Left colon (tissue), 2 donors: ENCODE data around the gene LYRM4. TPM values are rescaled to one million over a fixed set of nuclear protein-coding genes. Genes with fewer than 3 reads are reported as not detected.
"Not testable (repeated sequence)": the region's sequence is repeated elsewhere in the genome, so short reads cannot be mapped to it uniquely, and the experiment has no call there.

Experiments
- ATAC-seq: fragments of 200-7000 bp; cut with Tn5 transposase; one replicate; pipeline ENCODE4 v1.9.1; 2020; ENCODE audit warnings: mild to moderate bottlenecking, moderate library complexity
- DNase-seq, 2 donors: peaks; one replicate each; pipeline ENCODE4 v3.0.0-alpha.2; 2020
- intact Hi-C, 2 donors: fragments of 100-400 bp; cut with DNase I in 1 of 2; cut with micrococcal nuclease in 1 of 2; formaldehyde crosslinking; loops; one replicate each; pipeline versions ENCODE4 v1.11.2 to v1.14.0; 2022; cut with DNase I, micrococcal nuclease
- total RNA-seq, 2 donors: library from RNA; stranded (reverse); fragmentation: NEBNext Ultra II Directional; extraction: Animal tissue kit (Norgen Biotek cat#: 25700); gene quantifications; one replicate each; pipeline ENCODE4 v1.2.1, GENCODE V29; 2021
- donor health status: DM: no; HTN: no; CAD: no.
- donor health status: DM: yes; HTN: yes; CAD: no.

Gene LYRM4
- total RNA-seq, 2 donors from 2014 or later: 12.1 to 12.5 TPM

DNA sequence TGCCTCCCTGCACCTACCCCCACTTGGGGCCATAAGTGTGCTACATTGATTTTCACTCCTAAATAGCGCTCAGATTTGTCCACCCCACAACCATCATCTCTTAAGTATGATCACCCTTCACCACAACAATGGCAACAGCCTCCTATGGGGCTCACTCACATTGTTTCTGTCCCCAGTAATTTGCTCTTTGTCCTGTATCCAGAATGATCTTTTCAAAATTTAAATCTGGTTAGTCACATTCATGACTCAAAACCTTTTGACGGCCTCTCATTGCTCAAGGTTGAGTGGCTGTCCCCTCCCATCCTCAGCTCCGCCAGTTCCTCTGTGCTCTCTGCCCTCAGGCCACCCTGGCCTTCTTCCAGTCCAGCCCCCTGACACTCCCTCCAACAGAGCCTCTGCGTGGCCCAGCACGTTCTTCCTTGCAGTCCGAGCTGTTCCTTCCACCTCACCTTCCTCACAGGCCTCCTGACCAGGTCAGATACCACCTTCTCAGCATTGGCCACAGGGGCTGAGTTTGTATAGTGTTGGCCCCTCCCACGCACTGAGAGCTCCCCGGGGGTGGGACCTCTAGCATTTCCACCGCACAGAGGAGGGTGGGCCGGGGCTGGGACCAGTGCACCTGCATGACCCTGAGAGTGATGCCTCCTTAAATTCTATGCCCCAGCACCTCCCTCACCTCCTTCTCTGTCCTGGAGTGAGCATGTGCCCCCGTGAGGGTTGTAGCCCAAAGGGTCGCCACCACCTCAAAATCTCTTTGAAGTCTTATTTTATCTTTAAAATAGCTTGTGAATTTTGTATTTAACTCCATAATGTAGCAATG is 178.1 kb downstream of the LYRM4 start:
- ATAC-seq (no peak), DNase-seq (no peak)
- intact Hi-C loops: no loop called here

- DNase-seq: no peak
- no peak for ATAC-seq
- intact Hi-C loops: no loop called here
These were observed 178.8 kb downstream of the LYRM4 start for GRCh38 chr6:5081955-5082354.

GRCh38 chr6:5081182-5081581 is 179.6 kb downstream of the LYRM4 start:
- intact Hi-C loops: no loop called here
- no peak for DNase-seq
- no peak for ATAC-seq

- DNase-seq: no peak
- intact Hi-C loops: no loop called here
- no peak for ATAC-seq
These were observed 180.2 kb downstream of the LYRM4 start for GRCh38 chr6:5080574-5080973.

DNA sequence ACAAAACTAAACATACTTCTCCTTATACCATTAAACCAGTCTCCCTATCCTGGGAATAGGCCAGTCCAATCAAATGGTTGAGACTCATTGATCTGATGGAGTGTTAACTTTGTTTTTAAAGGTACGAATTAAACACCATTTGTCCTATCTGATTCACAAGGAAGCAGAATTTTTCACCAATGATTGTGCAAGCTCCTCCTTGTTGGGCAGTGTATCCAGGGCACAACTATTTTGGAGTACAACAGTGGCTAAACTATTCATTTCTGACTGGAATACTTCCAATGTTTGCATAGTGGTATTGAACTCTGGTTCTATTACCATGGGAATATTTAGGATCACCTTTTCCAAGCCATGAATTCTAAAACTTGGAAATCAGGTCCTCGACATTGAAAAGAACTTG is 181.1 kb downstream of the LYRM4 start:
- no peak for ATAC-seq
- intact Hi-C loops: no loop called here
- no peak for DNase-seq

DNA sequence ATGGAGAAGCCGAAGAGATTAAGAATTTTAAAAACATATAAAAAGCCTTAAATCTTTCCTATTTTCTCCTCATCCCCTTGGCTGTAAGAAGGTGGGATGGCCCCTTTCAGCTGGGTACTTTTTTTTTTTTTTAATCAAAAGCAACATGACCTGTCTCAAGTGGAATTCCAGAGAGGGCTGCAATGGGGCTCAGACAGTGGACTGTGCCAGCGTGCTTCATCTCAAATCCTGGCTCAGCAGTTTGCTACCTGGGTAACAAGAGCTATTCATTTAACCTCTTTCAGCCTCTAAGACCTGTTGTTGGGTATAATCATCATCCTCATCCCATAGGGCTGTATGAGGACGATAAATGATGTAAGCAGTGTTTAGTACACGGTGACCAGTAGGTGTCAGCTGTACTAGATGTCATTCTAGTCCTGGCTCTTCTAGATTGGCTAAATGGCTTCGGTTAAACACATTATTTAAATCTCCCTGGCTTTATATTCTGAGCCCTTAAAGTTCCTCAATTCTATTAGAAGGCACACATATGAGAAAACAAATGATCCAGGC is 182.6 kb downstream of the LYRM4 start:
- intact Hi-C loops: no loop called here
- ATAC-seq (peak; percentile 76), DNase-seq (no peak)

DNA sequence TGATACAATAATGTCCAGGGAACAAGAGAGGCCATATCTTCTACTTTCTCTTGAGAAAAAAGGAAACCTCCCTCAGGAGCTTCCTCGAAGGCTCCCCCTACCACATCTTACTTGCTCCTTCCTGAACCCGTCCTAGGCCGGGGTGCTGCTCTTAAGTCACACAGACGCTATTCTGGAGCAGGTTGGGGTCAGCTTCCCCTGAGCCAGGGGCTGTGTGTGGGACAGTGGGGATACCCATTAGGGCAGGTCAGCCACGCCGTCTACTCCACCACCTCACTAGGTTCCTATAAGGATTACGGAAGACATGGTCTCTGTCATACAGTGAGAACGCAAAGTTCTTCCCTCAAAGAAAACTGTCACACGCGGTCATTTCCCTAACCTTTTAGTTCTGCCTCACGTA is 183.8 kb downstream of the LYRM4 start:
- intact Hi-C loops: no loop called here
- no peak for ATAC-seq
- DNase-seq: no peak

DNA sequence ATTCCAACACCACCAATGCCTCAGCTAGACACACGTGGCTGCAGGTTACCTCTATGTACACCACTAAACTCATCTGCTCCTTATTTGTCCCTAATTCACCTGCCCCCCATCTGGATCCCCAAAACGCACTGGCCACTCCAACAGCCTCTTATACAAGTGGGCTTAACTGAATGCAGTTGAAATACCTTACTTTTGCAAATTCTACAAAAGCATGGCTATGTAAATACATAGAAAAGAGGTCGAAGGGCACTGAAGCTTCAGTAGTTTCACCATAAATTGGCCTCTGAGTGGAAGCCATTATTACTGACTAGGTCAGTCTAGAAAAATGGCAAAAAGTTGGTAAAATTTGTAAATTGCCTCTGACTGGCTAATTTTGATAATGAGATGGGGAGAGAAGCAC is 186.8 kb downstream of the LYRM4 start:
- intact Hi-C loops: no loop called here
- DNase-seq (no peak), ATAC-seq (no peak)

DNA sequence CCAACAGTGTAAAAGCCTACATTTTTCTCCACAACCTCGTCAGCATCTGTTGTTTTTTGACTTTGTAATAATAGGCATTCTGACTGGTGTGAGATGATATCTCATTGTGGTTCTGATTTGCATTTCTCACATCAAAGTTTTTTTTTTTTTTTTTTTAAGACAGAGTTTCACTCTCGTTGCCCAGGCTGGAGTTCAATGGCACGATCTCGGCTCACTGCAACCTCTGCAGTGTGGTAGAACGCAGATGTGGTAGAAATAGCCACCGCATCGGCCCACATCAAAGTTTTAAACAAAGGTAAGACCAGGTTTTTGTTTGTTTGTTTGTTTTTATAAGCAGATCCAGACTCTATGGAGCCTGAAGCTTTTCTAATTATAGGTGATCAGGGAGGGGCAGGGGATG is 188.3 kb downstream of the LYRM4 start:
- ATAC-seq (no peak), DNase-seq (no peak)
- intact Hi-C loops: no loop called here

- intact Hi-C loops: no loop called here
- DNase-seq (no peak), ATAC-seq (peak; percentile 67)
These were observed 189.5 kb downstream of the LYRM4 start for GRCh38 chr6:5071216-5071615.

DNA sequence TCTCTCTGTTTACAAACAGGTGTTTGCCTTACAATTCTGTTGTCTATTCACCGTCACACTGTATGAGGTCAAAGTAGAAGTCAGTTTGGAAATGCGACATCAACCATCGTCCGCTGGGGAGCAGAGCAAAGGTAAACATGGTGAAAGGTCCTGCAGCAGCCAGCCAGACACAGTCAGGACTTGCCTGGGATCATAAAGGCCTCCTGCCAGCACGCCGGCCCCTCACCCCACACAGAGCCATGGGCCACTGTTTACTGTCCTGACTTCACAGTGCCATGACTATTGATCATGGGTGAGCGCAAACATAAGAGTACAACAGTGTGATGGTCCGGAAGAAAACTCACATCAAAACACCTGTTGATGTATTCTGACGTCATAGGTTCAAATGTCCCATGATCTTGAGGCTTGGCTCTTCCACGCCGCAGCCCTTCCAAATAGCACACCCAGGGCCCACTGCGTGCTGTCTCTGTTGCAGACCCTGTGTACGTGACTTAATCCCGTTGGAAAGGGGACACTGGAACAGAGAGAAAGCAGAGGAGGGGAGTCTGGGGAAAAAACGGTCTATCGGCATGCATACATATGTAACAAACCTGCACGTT is 192.5 kb downstream of the LYRM4 start:
- DNase-seq: no peak
- peak; percentile 44 for ATAC-seq
- intact Hi-C loops: no loop called here

DNA sequence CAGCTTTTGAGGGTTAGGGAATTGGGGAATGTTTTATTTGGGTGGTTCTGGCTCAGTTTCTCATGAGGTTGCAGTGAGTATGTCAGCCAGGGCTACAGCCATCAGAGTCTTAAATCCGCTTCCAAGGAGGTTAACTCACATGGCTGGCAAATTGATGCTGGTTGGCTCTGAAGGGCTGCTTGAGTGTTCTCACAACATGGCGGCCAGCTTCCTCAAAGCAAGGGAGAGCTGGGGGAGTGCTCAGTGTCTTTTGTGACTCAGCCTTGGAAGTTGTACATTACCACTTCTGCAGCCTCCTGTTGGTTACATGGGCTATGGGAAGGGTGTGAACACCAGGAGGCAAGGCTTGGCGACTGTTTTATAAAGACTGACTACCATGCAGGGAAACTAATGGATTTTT is 193.4 kb downstream of the LYRM4 start:
- DNase-seq (no peak), ATAC-seq (no peak)
- intact Hi-C loops: no loop called here

DNA sequence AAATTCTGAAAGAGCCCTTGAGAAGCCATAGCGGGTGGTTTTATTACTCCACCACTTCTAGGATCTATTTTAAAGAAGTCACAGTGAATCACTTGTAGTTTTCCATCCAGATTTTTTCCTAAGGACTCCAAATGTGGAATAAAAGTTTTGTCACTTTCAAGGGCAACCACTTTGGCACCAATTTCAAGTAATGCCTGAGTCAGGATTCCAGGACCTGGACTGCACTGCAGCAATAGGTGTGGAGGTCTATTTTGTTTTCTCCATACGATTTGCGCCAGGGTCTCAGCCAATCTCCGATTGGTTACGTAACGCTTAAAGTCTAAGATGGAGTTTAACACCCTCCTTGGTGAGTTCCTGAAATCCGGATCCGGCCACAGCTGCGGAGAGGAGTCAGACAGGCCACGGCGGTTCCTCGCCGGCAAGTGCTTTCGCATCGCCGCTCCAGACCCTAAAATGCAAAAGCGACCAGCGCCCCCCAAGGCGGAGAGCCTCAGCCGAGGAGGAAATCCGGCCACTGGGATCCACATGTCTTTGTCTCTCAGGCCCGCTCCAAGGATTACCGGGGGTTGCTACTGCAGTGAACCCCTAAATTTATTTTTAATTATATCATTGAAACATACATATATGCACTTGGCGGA is 194.2 kb downstream of the LYRM4 start:
- intact Hi-C loops: no loop called here
- DNase-seq: no peak
- ATAC-seq: no peak

- DNase-seq (no peak), ATAC-seq (no peak)
- intact Hi-C loops: no loop called here
These were observed 197.1 kb downstream of the LYRM4 start for GRCh38 chr6:5063617-5064016.

DNA sequence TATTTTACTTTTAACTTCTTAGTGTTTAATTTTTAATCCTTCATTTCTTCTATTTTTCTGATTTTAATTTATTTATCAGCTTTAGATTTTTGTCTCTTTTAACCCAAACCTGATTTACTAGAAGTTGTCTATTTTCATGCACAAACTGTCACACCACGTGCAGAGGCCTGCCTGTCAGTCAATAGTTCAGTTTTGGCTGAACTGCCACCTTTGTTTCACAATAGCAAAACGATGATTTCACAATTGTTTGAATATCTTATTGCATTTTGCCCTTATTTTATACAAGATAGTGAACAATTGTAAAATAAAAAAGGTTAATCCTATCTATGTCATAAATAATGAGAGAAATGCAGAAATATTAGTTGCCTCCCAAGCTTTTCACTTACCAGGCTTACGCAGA is 199.6 kb downstream of the LYRM4 start:
- DNase-seq (no peak), ATAC-seq (no peak)
- intact Hi-C loops: no loop called here

DNA sequence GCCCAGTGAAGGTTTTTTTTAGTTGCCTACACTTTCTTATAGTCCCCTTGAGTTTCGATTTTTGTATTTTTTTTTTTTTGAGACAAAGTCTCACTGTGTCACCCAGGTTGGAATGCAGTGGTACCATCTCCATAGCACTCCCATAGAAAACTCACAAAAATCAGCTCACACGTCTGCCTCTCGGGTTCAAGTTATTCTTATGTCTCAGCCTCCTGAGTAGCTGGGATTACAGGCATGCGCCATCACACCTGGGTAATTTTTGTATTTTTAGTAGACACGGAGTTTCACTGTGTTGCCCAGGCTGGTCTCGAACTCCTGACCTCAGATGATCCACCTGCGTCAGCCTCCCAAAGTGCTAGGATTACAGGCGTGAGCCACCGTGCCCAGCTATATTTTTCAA is 200.3 kb downstream of the LYRM4 start:
- intact Hi-C loops, ATAC-seq, DNase-seq: not testable (repeated sequence)

DNA sequence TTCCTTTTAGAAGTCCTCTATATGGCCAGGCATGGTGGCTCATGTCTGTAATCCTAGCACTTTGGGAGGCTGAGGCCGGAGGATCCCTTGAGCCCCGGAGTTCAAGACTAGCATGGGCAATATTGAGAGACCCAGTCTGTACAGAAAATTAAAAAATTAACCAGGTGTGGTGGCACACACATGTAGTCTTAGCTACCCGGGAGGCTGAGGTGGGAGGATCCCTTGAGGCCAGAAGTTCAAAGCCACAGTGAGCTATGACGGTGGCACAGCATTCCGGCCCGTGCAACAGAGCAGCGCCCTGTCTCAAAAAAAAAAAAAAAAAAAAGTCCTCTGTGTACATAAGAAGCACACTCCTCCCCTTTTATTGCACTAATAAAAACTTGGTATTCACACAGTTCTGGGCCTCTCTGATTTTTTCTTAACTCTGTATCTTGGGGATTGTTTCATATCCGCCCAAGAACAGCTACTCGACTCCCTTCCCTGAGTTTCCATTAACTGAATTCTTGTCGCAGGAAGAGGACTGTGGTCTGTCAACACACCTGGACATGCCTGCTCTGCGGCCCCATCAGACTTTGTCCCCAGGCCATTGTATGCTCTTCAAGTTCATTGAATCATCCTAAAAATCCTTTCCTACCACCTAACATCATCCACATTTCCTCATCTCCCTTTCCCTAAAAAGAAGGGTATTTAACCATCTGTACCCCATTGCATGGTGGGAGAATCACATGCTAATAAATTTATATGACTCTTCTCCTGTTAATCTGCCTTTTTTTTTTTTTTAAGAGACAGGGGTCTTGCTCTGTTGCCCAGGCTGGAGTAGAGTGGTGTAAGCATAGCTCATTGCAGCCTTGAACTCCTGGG is 201.5 kb downstream of the LYRM4 start:
- peak; percentile 28 to 54 for DNase-seq
- peak; percentile 88 for ATAC-seq
- intact Hi-C loops: no loop called here
